ENCODE data around the gene PCDHGA10.
"Not testable (repeated sequence)": the region's sequence is repeated elsewhere in the genome, so short reads cannot be mapped to it uniquely, and the experiment has no call there.

PCDHGA10 gene

GRCh38 chr5:141409598-141410306, 3.0 kb upstream of the PCDHGA10 start:
- TF ChIP-seq CTCF (conservative IDR thresholded peaks at IDR 0.05; ENCODE audit: low read depth, low read length), result no peak
- no peak for DNase-seq (ENCODE audit: low read depth)
- no peak overlapping the region for H3K4me3 ChIP-seq (ENCODE audit: low read length)

- no peak for TF ChIP-seq CTCF (conservative IDR thresholded peaks at IDR 0.05; ENCODE audit: low read depth, low read length)
- no peak for DNase-seq (ENCODE audit: low read depth)
- no peak overlapping the region for H3K4me3 ChIP-seq (ENCODE audit: low read length)
Observed at GRCh38 chr5:141411575-141411974, 1.2 kb upstream of the PCDHGA10 start.

- no peak for TF ChIP-seq CTCF (conservative IDR thresholded peaks at IDR 0.05; ENCODE audit: low read depth, low read length)
- no peak for DNase-seq (ENCODE audit: low read depth)
- H3K4me3 ChIP-seq (ENCODE audit: low read length), result peak overlapping the region; percentile 54
Observed at GRCh38 chr5:141413540-141414069, 818 bp downstream of the PCDHGA10 start.

- not testable (repeated sequence) for DNase-seq (ENCODE audit: low read depth)
Observed at GRCh38 chr5:141414548-141415274, 1.9 kb downstream of the PCDHGA10 start.

GRCh38 chr5:141415275-141415618, 2.5 kb downstream of the PCDHGA10 start:
- H3K4me3 ChIP-seq (ENCODE audit: low read length); DNase-seq (ENCODE audit: low read depth): not testable (repeated sequence)

More at GRCh38 chr5:141414548-141415274, 1.9 kb downstream of the PCDHGA10 start:
- not testable (repeated sequence) for H3K4me3 ChIP-seq (ENCODE audit: low read length)

- not testable (repeated sequence) for DNase-seq (ENCODE audit: low read depth)
- H3K4me3 ChIP-seq (ENCODE audit: low read length), result peak within 1 kb of the TSS; percentile 47
- TF ChIP-seq CTCF (conservative IDR thresholded peaks at IDR 0.05; ENCODE audit: low read depth, low read length), result peak; percentile 86
Observed at GRCh38 chr5:141417494-141418172, 4.8 kb downstream of the PCDHGA10 start, which contains the start of gene PCDHGB7. Gene PCDHGB7 (plus strand): TSS chr5:141417677. CDS start chr5:141417860, 183 bp downstream.

GRCh38 chr5:141419074-141419880, 6.5 kb downstream of the PCDHGA10 start:
- DNase-seq (ENCODE audit: low read depth), result no peak
- no peak overlapping the region for H3K4me3 ChIP-seq (ENCODE audit: low read length)
- no peak for TF ChIP-seq CTCF (conservative IDR thresholded peaks at IDR 0.05; ENCODE audit: low read depth, low read length)

Data from retinal pigment epithelial cell (primary cell).